IMR-90 (cell line): Measurements from ENCODE around the gene CDKN2D. TPM values are rescaled to one million over a fixed set of nuclear protein-coding genes. Genes with fewer than 3 reads are reported as not detected.

ENCODE experiments used
- ATAC-seq: fragments of 200-7000 bp; cut with Tn5 transposase; 2 replicates; pipeline ENCODE4 v1.9.1; 2020; ENCODE audit warnings: low read depth, mild to moderate bottlenecking, moderate library complexity
- BruUV-seq: library from RNA; stranded (reverse); fragments of 400-500 nt; replicated peaks from 2 replicates; lab custom pipeline; 2021; lab: Mats Ljungman, UMichigan
- CTCF ChIA-PET: fragments of 300-600 bp; formaldehyde crosslinking; extraction: SDS; loops from one replicate; lab custom pipeline; 2021; ENCODE audit warnings: antibody characterized with exemption; lab: Yijun Ruan, JAX
- POLR2A ChIA-PET: fragments of 300-600 bp; sonication (Branson Sonifier 250); formaldehyde crosslinking; loops from one replicate; lab custom pipeline; 2022; ENCODE audit warnings: antibody characterized with exemption; ENCODE audit not compliant: unreplicated experiment; lab: Charles Lee
- DNase-seq: peaks from one replicate; pipeline ENCODE4 v3.0.0; 2013
- H2AFZ ChIP-seq: replicated peaks from 2 replicates; pipeline ENCODE3; 2013; ENCODE audit warnings: low read length, mild to moderate bottlenecking; ENCODE audit not compliant: poor library complexity
- H2AK5ac ChIP-seq: 2 replicates; pipeline ENCODE4 v1.6.1; 2013; ENCODE audit warnings: low read depth, low read length, inconsistent platforms
- H2AK9ac ChIP-seq: replicated peaks from 2 replicates; pipeline ENCODE3; 2013; ENCODE audit warnings: mild to moderate bottlenecking, low read depth, low read length, moderate library complexity; ENCODE audit not compliant: poor library complexity
- H2BK120ac ChIP-seq: 2 replicates; pipeline ENCODE4 v1.6.1; 2013; ENCODE audit warnings: low read depth, low read length, inconsistent platforms
- H2BK15ac ChIP-seq: 3 replicates; pipeline ENCODE4 v1.6.1; 2013; ENCODE audit warnings: low read depth, low read length, inconsistent platforms
- H2BK20ac ChIP-seq: 2 replicates; pipeline ENCODE4 v1.6.1; 2013; ENCODE audit warnings: low read depth, mild to moderate bottlenecking, inconsistent platforms, low read length, moderate library complexity
- H2BK5ac ChIP-seq: 2 replicates; pipeline ENCODE4 v1.6.1; 2013; ENCODE audit warnings: mild to moderate bottlenecking, low read depth, low read length, inconsistent platforms; ENCODE audit not compliant: poor library complexity, severe bottlenecking
- H3K14ac ChIP-seq: replicated peaks from 2 replicates; pipeline ENCODE4 v1.6.1; 2013; ENCODE audit warnings: low read depth, low read length, inconsistent platforms
- H3K18ac ChIP-seq: 2 replicates; pipeline ENCODE4 v1.6.1; 2013; ENCODE audit warnings: low read depth, low read length, control low read depth
- H3K23ac ChIP-seq: 2 replicates; pipeline ENCODE4 v1.6.1; 2013; ENCODE audit warnings: low read depth, low read length, inconsistent platforms
- H3K27ac ChIP-seq: 2 replicates; pipeline ENCODE4 v1.5.1; 2013; ENCODE audit warnings: mild to moderate bottlenecking, control low read depth, low read length; ENCODE audit not compliant: insufficient read depth
- H3K27me3 ChIP-seq: 2 replicates; pipeline ENCODE4 v1.6.1; 2013; ENCODE audit warnings: low read length; ENCODE audit not compliant: control insufficient read depth, insufficient read depth
- H3K36me3 ChIP-seq: 2 replicates; pipeline ENCODE4 v1.6.1; 2013; ENCODE audit warnings: low read length, mixed read lengths; ENCODE audit not compliant: control insufficient read depth, insufficient read depth
- H3K4ac ChIP-seq: 2 replicates; pipeline ENCODE4 v1.6.1; 2013; ENCODE audit warnings: low read depth, low read length, inconsistent platforms
- H3K4me1 ChIP-seq: 2 replicates; pipeline ENCODE4 v1.6.1; 2013; ENCODE audit warnings: low read length, mixed read lengths; ENCODE audit not compliant: control insufficient read depth, insufficient read depth
- H3K4me2 ChIP-seq: 2 replicates; pipeline ENCODE4 v1.6.1; 2013; ENCODE audit warnings: low read depth, mild to moderate bottlenecking, control low read depth, low read length, moderate library complexity
- H3K4me3 ChIP-seq: 2 replicates; pipeline ENCODE4 v1.5.1; 2013; ENCODE audit warnings: low read depth, mild to moderate bottlenecking, control low read depth, low read length, moderate library complexity; ENCODE audit not compliant: insufficient read depth
- H3K56ac ChIP-seq: 2 replicates; pipeline ENCODE4 v1.6.1; 2013; ENCODE audit warnings: low read length, inconsistent platforms; ENCODE audit not compliant: insufficient read depth; ENCODE audit errors: extremely low read depth
- H3K79me1 ChIP-seq, 2 experiments: 2 replicates each; pipeline ENCODE4 v1.6.1; 2013; ENCODE audit warnings: low read length in 2 of 2, inconsistent platforms in 1 of 2, low read depth in 1 of 2
- H3K9ac ChIP-seq: 2 replicates; pipeline ENCODE4 v1.6.1; 2013; ENCODE audit warnings: low read depth, low read length, control low read depth
- H3K9me1 ChIP-seq: 2 replicates; pipeline ENCODE4 v1.6.1; 2013; ENCODE audit warnings: low read length, inconsistent platforms; ENCODE audit not compliant: insufficient read depth
- H3K9me3 ChIP-seq: 2 replicates; pipeline ENCODE4 v1.6.1; 2013; ENCODE audit warnings: low read length; ENCODE audit not compliant: control insufficient read depth, insufficient read depth
- H4K20me1 ChIP-seq: 2 replicates; pipeline ENCODE4 v1.6.1; 2013; ENCODE audit warnings: low read length, inconsistent platforms; ENCODE audit not compliant: insufficient read depth
- H4K5ac ChIP-seq: 2 replicates; pipeline ENCODE4 v1.6.1; 2013; ENCODE audit warnings: mild to moderate bottlenecking, low read depth, low read length, control low read depth
- H4K8ac ChIP-seq, 2 experiments: 2 replicates each; pipeline ENCODE4 v1.6.1; 2013; ENCODE audit warnings: low read depth in 2 of 2, low read length in 2 of 2, control low read depth in 1 of 2, inconsistent platforms in 1 of 2
- H4K91ac ChIP-seq: 2 replicates; pipeline ENCODE4 v1.6.1; 2013; ENCODE audit warnings: low read depth, low read length, inconsistent platforms; ENCODE audit not compliant: insufficient read depth
- ELK1 ChIP-seq: fragments of 150-350 bp; IDR thresholded peaks from 2 replicates; pipeline ENCODE4 v1.6.1; 2016; ENCODE audit warnings: low read depth, mild to moderate bottlenecking, low read length, moderate library complexity, borderline replicate concordance
- MAZ ChIP-seq: IDR thresholded peaks from 2 replicates; pipeline ENCODE4 v1.6.1; 2012; ENCODE audit warnings: low read depth, mild to moderate bottlenecking, low read length, improper control_type of control experiment, moderate library complexity, borderline replicate concordance
- MXI1 ChIP-seq: IDR thresholded peaks from 2 replicates; pipeline ENCODE4 v1.6.1; 2012; ENCODE audit warnings: low read depth, mild to moderate bottlenecking, low read length, moderate library complexity, borderline replicate concordance
- POLR2A ChIP-seq: IDR thresholded peaks from 2 replicates; pipeline ENCODE4 v1.6.1; 2012; ENCODE audit warnings: mild to moderate bottlenecking, low read depth, low read length
- RAD21 ChIP-seq: IDR thresholded peaks from 2 replicates; pipeline ENCODE4 v1.6.1; 2012; ENCODE audit warnings: low read length, improper control_type of control experiment
- RCOR1 ChIP-seq: IDR thresholded peaks from 2 replicates; pipeline ENCODE4 v1.6.1; 2012; ENCODE audit warnings: mild to moderate bottlenecking, low read length, improper control_type of control experiment; ENCODE audit not compliant: insufficient replicate concordance
- WGBS, 2 experiments: methylation state at CpG; one replicate each; pipeline versions ENCODE4 v1.1.5 to v1.1.7; 2013; ENCODE audit warnings: missing lambda C conversion rate in 2 of 2; ENCODE audit not compliant: insufficient read length in 1 of 2; ENCODE audit errors: extremely low coverage in 2 of 2; 5-methylcytosine and 5-hydroxymethylcytosine counted together
- dilution Hi-C: fragments of 300-500 bp; cut with HindIII; formaldehyde crosslinking; loops from one replicate; pipeline ENCODE4 v1.14.3; 2018; ENCODE audit warnings: low sequenced_read_pairs; ENCODE audit not compliant: unreplicated experiment
- in situ Hi-C: fragments of 300-500 bp; cut with MboI; formaldehyde crosslinking; loops from 3 replicates; pipeline ENCODE4 v1.14.3; 2019; ENCODE audit warnings: low sequenced_read_pairs, inconsistent platforms, mixed read lengths
- intact Hi-C: fragments of 100-400 bp; cut with micrococcal nuclease; formaldehyde crosslinking; loops from 2 replicates; pipeline ENCODE4 v1.10.0; 2022
- polyA plus RNA-seq, 3 experiments: library from polyadenylated mRNA; depleted of rRNA; stranded (reverse); fragments of >200 nt; gene quantifications; 2 replicates each; pipeline ENCODE4 v1.2.3, GENCODE V29; 2012; ENCODE audit warnings: low replicate concordance in 1 of 3
- total RNA-seq: library from RNA; depleted of rRNA; stranded (reverse); fragments of >200 nt; gene quantifications from 2 replicates; pipeline ENCODE4 v1.2.3, GENCODE V29; 2012
- TF ChIP-seq, protein P1 (sequence below): fragments of 150-350 bp; IDR thresholded peaks from 2 replicates; pipeline ENCODE4 v1.6.1; 2017; ENCODE audit warnings: mild to moderate bottlenecking, antibody characterized with exemption, low read length, low read depth
- TF ChIP-seq, protein P2 (sequence below): conservative IDR thresholded peaks from 2 replicates; pipeline ENCODE4 v1.5.1; 2012; ENCODE audit warnings: mild to moderate bottlenecking, low read depth, low read length, improper control_type of control experiment

The CDKN2D gene
- total and polyA plus RNA-seq, 2 of the 4 experiments (the other 2 are of a cell fraction) = 3.6 to 8.5 TPM

GRCh38 chr19:10565567-10566407 is 3.0 kb downstream of the CDKN2D start, which contains the start of gene KRI1:
Gene KRI1 (minus strand): TSS chr19:10566010. CDS start chr19:10565999, 11 bp downstream.
- intact Hi-C loops (loop anchor here (2.0 kb wide), 1 partner anchor 63 kb away; the partner anchor contains the start of gene KEAP1), dilution Hi-C loops (no loop called here)

More at GRCh38 chr19:10565567-10566407, 3.0 kb downstream of the CDKN2D start, which contains the start of gene KRI1:
- DNase-seq (peak; percentile 95), ATAC-seq (peak; percentile 76)
- POLR2A ChIA-PET = interaction anchor here (0.5 to 0.7 kb wide), 4 partner anchors 60 to 607 kb away, joined by 3 to 5 read pairs (median 3); no protein-coding TSS in a partner anchor
- Histone ChIP-seq H2AK9ac (peak within 1 kb of the TSS; percentile 94), H2BK5ac (peak within 1 kb of the TSS; percentile 59), H2BK120ac (peak within 1 kb of the TSS; percentile 14; the same call in 1 of the 2 replicates), H3K56ac (peak within 1 kb of the TSS; percentile 66; the same call in 1 of the 2 replicates), H3K4me3 (peak within 1 kb of the TSS; percentile 61), H3K9ac (peak within 1 kb of the TSS; percentile 66), H3K36me3 (peaks cover 6% of the 10 kb centered on the region; the same call in 1 of the 2 replicates), H3K14ac (peak within 1 kb of the TSS; percentile 77), H3K4me2 (peak within 1 kb of the TSS; percentile 85), H3K18ac (peak within 1 kb of the TSS; percentile 36; the same call in 1 of the 2 replicates), H3K4me1 (peaks cover 2% of the 10 kb centered on the region), H2BK20ac (no peak within 1 kb of the TSS), H2BK15ac (no peak within 1 kb of the TSS; the same call in 2 of the 3 replicates), H2AFZ (peak within 1 kb of the TSS; percentile 93), H4K91ac (peak within 1 kb of the TSS; percentile 70), H3K4ac (peak within 1 kb of the TSS; percentile 63), H3K23ac (peak within 1 kb of the TSS; percentile 73), H3K27me3 (no peaks in the 10 kb centered on the region), H3K9me3 (no peaks in the 10 kb centered on the region), H3K9me1 (0 out of 2 replicates have a peak, but pooled peaks cover 4% of the 10 kb centered on the region), H3K27ac (peak within 1 kb of the TSS; percentile 75), H4K20me1 (no peaks in the 10 kb centered on the region), H3K79me1 (peaks cover 26 to 51% of the 10 kb centered on the region in 2 experiments), H4K5ac (peak within 1 kb of the TSS; percentile 40), H2AK5ac (peak within 1 kb of the TSS; percentile 90), H4K8ac (peak within 1 kb of the TSS; percentile 39 to 81; a peak in 3 of 4 replicates)
- in situ Hi-C loops = no loop called here
- CTCF ChIA-PET = interaction anchor here (0.5 kb wide), 1 partner anchor 40 kb away, joined by 8 read pairs; no protein-coding TSS in a partner anchor
- TSS peak; percentile 75 for BruUV-seq
- WGBS, 2 experiments = 3% methylated on average over 35 of the region's 94 CpGs; no CpG with 5 or more reads in 1 of the 2 experiments
- no peak for TF ChIP-seq ELK1
- TF ChIP-seq RCOR1 = no peak
- TF ChIP-seq RAD21 = peak; percentile 14; the same call in 1 of the 2 replicates
- TF ChIP-seq, protein P1, sequence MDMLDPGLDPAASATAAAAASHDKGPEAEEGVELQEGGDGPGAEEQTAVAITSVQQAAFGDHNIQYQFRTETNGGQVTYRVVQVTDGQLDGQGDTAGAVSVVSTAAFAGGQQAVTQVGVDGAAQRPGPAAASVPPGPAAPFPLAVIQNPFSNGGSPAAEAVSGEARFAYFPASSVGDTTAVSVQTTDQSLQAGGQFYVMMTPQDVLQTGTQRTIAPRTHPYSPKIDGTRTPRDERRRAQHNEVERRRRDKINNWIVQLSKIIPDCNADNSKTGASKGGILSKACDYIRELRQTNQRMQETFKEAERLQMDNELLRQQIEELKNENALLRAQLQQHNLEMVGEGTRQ = 0 out of 2 replicates have a peak, but pooled peaks have one; percentile 1
- 0 out of 2 replicates have a peak, but pooled peaks have one; percentile 40 for TF ChIP-seq POLR2A
- peak; percentile 2; the same call in 1 of the 2 replicates for TF ChIP-seq MAZ
- TF ChIP-seq MXI1 = peak; percentile 68; the same call in 1 of the 2 replicates
- TF ChIP-seq, protein P2, sequence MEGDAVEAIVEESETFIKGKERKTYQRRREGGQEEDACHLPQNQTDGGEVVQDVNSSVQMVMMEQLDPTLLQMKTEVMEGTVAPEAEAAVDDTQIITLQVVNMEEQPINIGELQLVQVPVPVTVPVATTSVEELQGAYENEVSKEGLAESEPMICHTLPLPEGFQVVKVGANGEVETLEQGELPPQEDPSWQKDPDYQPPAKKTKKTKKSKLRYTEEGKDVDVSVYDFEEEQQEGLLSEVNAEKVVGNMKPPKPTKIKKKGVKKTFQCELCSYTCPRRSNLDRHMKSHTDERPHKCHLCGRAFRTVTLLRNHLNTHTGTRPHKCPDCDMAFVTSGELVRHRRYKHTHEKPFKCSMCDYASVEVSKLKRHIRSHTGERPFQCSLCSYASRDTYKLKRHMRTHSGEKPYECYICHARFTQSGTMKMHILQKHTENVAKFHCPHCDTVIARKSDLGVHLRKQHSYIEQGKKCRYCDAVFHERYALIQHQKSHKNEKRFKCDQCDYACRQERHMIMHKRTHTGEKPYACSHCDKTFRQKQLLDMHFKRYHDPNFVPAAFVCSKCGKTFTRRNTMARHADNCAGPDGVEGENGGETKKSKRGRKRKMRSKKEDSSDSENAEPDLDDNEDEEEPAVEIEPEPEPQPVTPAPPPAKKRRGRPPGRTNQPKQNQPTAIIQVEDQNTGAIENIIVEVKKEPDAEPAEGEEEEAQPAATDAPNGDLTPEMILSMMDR = peak; percentile 49
